IPS-20b (cell line): ENCODE measurements around the gene GOLGA6B.
"Not testable (repeated sequence)": the region's sequence is repeated elsewhere in the genome, so short reads cannot be mapped to it uniquely, and the experiment has no call there.

ENCODE experiments used
- H3K27ac ChIP-seq: one replicate; pipeline ENCODE4 v1.5.1; 2013; ENCODE audit warnings: low read length
- H3K27me3 ChIP-seq: 2 replicates; pipeline ENCODE4 v1.6.1; 2013; ENCODE audit warnings: mild to moderate bottlenecking, low read length, inconsistent platforms; ENCODE audit not compliant: insufficient read depth
- H3K36me3 ChIP-seq: 2 replicates; pipeline ENCODE4 v1.6.1; 2013; ENCODE audit warnings: low read depth, mild to moderate bottlenecking, inconsistent platforms, low read length, moderate library complexity; ENCODE audit not compliant: insufficient read depth
- H3K4me1 ChIP-seq: 2 replicates; pipeline ENCODE4 v1.6.1; 2013; ENCODE audit warnings: mild to moderate bottlenecking, control low read depth, inconsistent platforms, low read length, moderate library complexity; ENCODE audit not compliant: insufficient read depth
- H3K4me3 ChIP-seq: 2 replicates; pipeline ENCODE4 v1.5.1; 2013; ENCODE audit warnings: mild to moderate bottlenecking, low read length, inconsistent platforms
- H3K9ac ChIP-seq: 2 replicates; pipeline ENCODE4 v1.6.1; 2013; ENCODE audit warnings: low read depth, mild to moderate bottlenecking, inconsistent platforms, low read length, moderate library complexity
- H3K9me3 ChIP-seq: 2 replicates; pipeline ENCODE4 v1.6.1; 2013; ENCODE audit warnings: mild to moderate bottlenecking, low read depth, low read length, inconsistent platforms; ENCODE audit not compliant: insufficient read depth

Gene GOLGA6B

GRCh38 chr15:72706266-72706665, 51.8 kb downstream of the GOLGA6B start:
- Histone ChIP-seq H3K27ac (no peak overlapping the region), H3K9me3 (no peaks in the 10 kb centered on the region), H3K4me3 (no peak overlapping the region), H3K9ac (no peak overlapping the region), H3K27me3 (no peaks in the 10 kb centered on the region), H3K4me1 (no peaks in the 10 kb centered on the region), H3K36me3 (peaks cover 7% of the 10 kb centered on the region; the same call in 1 of the 2 replicates)

DNA sequence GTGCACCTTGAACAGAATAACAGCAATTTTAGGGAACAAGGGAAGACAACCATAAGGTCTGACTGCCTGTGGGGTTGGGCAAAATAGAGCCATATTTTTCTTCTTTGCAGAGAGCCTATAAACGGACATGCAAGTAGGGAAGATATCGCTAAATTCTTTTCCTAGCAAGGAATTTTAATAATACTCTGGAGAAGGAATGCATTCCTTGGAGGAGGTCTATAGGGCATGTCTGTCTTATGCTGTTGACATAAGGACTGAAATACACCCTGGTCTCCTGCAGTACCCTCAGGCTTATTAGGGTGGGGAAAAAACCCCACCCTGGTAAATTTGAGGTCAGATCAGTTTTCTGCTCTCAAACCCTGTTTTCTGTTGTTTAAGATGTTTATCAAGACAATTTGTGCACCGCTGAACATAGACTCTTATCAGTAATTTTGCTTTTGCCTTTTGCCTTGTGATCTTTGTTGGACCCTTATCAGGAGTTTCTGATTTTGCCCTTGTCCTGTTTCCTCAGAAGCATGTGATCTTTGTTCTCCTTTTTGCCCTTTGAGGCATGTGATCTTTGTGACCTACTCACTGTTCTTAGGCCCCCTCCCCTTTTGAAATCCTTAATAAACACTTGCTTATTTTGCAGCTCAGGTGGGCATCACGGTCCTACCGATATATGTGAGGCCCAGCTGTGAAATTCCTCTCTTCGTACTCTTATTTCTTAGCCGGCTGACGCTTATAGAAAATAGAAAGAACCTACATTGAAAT, 54.2 kb downstream of the GOLGA6B start:
- H3K4me1 ChIP-seq, H3K9ac ChIP-seq, H3K4me3 ChIP-seq, H3K27ac ChIP-seq, H3K9me3 ChIP-seq, H3K27me3 ChIP-seq: not testable (repeated sequence)
- peaks cover 25% of the 10 kb centered on the region for H3K36me3 ChIP-seq
